GM12878 (cell line): ENCODE results near the gene C1QL4. TPM values are rescaled to one million over a fixed set of nuclear protein-coding genes. Genes with fewer than 3 reads are reported as not detected.

Source experiments
- ATAC-seq: fragments of 200-7000 bp; cut with Tn5 transposase; 3 replicates; pipeline ENCODE4 v1.9.1; 2020; ENCODE audit warnings: mild to moderate bottlenecking, moderate library complexity
- BruUV-seq: library from RNA; stranded (reverse); fragments of 400-500 nt; replicated peaks from 2 replicates; lab custom pipeline; 2021; lab: Mats Ljungman, UMichigan
- CTCF ChIA-PET: fragments of 300-600 bp; sonication (Branson Sonifier 250); formaldehyde crosslinking; extraction: SDS; loops from one replicate; lab custom pipeline; 2021; ENCODE audit warnings: inconsistent platforms; lab: Yijun Ruan, JAX
- POLR2A ChIA-PET: fragments of 350-600 bp; formaldehyde crosslinking; extraction: SDS; loops from one replicate; lab custom pipeline; 2021; ENCODE audit warnings: inconsistent platforms; lab: Charles Lee
- RAD21 ChIA-PET: fragments of 300-600 bp; sonication (Branson Sonifier 250); formaldehyde crosslinking; loops from one replicate; lab custom pipeline; 2023; ENCODE audit warnings: antibody characterized with exemption; ENCODE audit not compliant: unreplicated experiment; lab: Charles Lee
- SMC1A ChIA-PET: fragments of 300-600 bp; sonication (Branson Sonifier 250); formaldehyde crosslinking; loops from one replicate; lab custom pipeline; 2023; ENCODE audit not compliant: unreplicated experiment, uncharacterized antibody; lab: Charles Lee
- DNase-seq: peaks from one replicate; pipeline ENCODE4 v3.0.0-alpha.2; 2011; ENCODE audit warnings: low read depth, low spot score
- FAIRE-seq: peaks from 3 replicates; lab custom pipeline; 2011; peaks lifted over from hg19 to GRCh38; lab: Jason Lieb, UNC
- H2AFZ ChIP-seq: 2 replicates; pipeline ENCODE4 v1.6.0; 2011; ENCODE audit warnings: low read depth, low read length, control low read depth; ENCODE audit not compliant: control insufficient read depth
- H3K27ac ChIP-seq: 2 replicates; pipeline ENCODE4 v1.5.1; 2011; ENCODE audit warnings: control low read depth; ENCODE audit not compliant: control insufficient read depth, insufficient read depth
- H3K27me3 ChIP-seq, 2 experiments: replicated peaks in 1 of 2; 2 replicates each; pipeline versions ENCODE4 v1.6.0 to v1.6.1; 2011; ENCODE audit warnings: low read length in 1 of 2; ENCODE audit not compliant: control insufficient read depth in 2 of 2, insufficient read depth in 2 of 2
- H3K36me3 ChIP-seq, 2 experiments: 2 replicates each; pipeline ENCODE4 v1.5.1; 2011; ENCODE audit warnings: low read length in 1 of 2; ENCODE audit not compliant: control insufficient read depth in 2 of 2, insufficient read depth in 2 of 2
- H3K4me1 ChIP-seq: 2 replicates; pipeline ENCODE4 v1.6.1; 2011; ENCODE audit warnings: mild to moderate bottlenecking, low read length, moderate library complexity, mixed read lengths; ENCODE audit not compliant: control insufficient read depth, insufficient read depth
- H3K4me2 ChIP-seq: 2 replicates; pipeline ENCODE4 v1.6.0; 2011; ENCODE audit warnings: control low read depth; ENCODE audit not compliant: control insufficient read depth, insufficient read depth
- H3K4me3 ChIP-seq: fragments of 200-600 bp; sonication (generic); 2 replicates; pipeline ENCODE4 v1.5.1; 2016
- H3K79me2 ChIP-seq: 2 replicates; pipeline ENCODE4 v1.6.0; 2011; ENCODE audit warnings: low read length; ENCODE audit not compliant: control insufficient read depth, insufficient read depth
- H3K9ac ChIP-seq: 2 replicates; pipeline ENCODE4 v1.8.0; 2011; ENCODE audit warnings: low read length, control low read depth, mixed read lengths; ENCODE audit not compliant: control insufficient read depth, insufficient read depth
- H3K9me3 ChIP-seq: replicated peaks from 3 replicates; pipeline ENCODE4 v1.5.1; 2011; ENCODE audit warnings: mild to moderate bottlenecking, low read length; ENCODE audit not compliant: control insufficient read depth, insufficient read depth
- H4K20me1 ChIP-seq: 2 replicates; pipeline ENCODE4 v1.6.0; 2011; ENCODE audit not compliant: control insufficient read depth, insufficient read depth
- CREM ChIP-seq: IDR thresholded peaks from 2 replicates; pipeline ENCODE4 v1.6.1; 2014; ENCODE audit warnings: antibody characterized with exemption, low read depth
- EGR1 ChIP-seq, 2 experiments: IDR thresholded peaks; 1 replicate in 1 of 2; 2 replicates in 1 of 2; pipeline ENCODE4 v1.6.1; 2011 to 2012; ENCODE audit warnings: low read depth in 2 of 2, low read length in 2 of 2, borderline replicate concordance in 1 of 2, mild to moderate bottlenecking in 1 of 2, moderate library complexity in 1 of 2
- GATAD2B ChIP-seq: fragments of 450-650 bp; conservative IDR thresholded peaks from 2 replicates; pipeline ENCODE4 v1.6.1; 2017; ENCODE audit warnings: low read depth, mild to moderate bottlenecking, moderate library complexity
- HDAC2 ChIP-seq: fragments of 200-600 bp; sonication (generic); IDR thresholded peaks from 2 replicates; pipeline ENCODE4 v1.6.1; 2017
- LARP7 ChIP-seq: fragments of 450-650 bp; IDR thresholded peaks from 2 replicates; pipeline ENCODE4 v1.6.1; 2017; ENCODE audit warnings: mild to moderate bottlenecking
- PML ChIP-seq: IDR thresholded peaks from 2 replicates; pipeline ENCODE4 v1.6.1; 2012; ENCODE audit warnings: low read length, inconsistent platforms
- SIN3A ChIP-seq: IDR thresholded peaks from 2 replicates; pipeline ENCODE4 v1.6.1; 2012; ENCODE audit warnings: low read depth, low read length, improper control_type of control experiment
- SREBF1 ChIP-seq: IDR thresholded peaks from 2 replicates; pipeline ENCODE4 v1.6.1; 2012; ENCODE audit warnings: mild to moderate bottlenecking, low read length
- TAF1 ChIP-seq: IDR thresholded peaks from 2 replicates; pipeline ENCODE4 v1.6.1; 2011; ENCODE audit warnings: mild to moderate bottlenecking, low read depth, low read length, borderline replicate concordance
- ZNF217 ChIP-seq: fragments of 450-650 bp; IDR thresholded peaks from 2 replicates; pipeline ENCODE4 v1.6.1; 2017; ENCODE audit warnings: antibody characterized with exemption, mild to moderate bottlenecking
- WGBS: methylation state at CpG from one replicate; pipeline ENCODE4 v1.1.6; 2016; ENCODE audit warnings: low lambda C conversion rate; ENCODE audit not compliant: insufficient replicate concordance, insufficient coverage; ENCODE audit errors: missing lambda C conversion rate; 5-methylcytosine and 5-hydroxymethylcytosine counted together
- in situ Hi-C: fragments of 300-500 bp; cut with MboI; formaldehyde crosslinking; loops from 9 replicates; pipeline ENCODE4 v1.14.3; 2018; ENCODE audit warnings: mixed read lengths
- intact Hi-C: fragments of 100-400 bp; cut with micrococcal nuclease; formaldehyde crosslinking; loops from one replicate; pipeline ENCODE4 v1.14.2; 2022; ENCODE audit not compliant: unreplicated experiment
- polyA plus RNA-seq, 11 experiments: library from polyadenylated mRNA; depleted of rRNA in 4 of 11; unstranded in 6 of 11; stranded (reverse) in 5 of 11; fragments of >200 nt; fragmentation: Nextera tagmentation in 4 of 11; fragmentation: Illumina TruSeq in 1 of 11; extraction: Ambion mirVana in 4 of 11; extraction: Trizol in 1 of 11; gene quantifications; 1 replicate in 1 of 11; 2 replicates in 10 of 11; pipeline versions ENCODE4 v1.2.1 to v1.2.3, GENCODE V29; 2011 to 2016; ENCODE audit warnings: inconsistent platforms in 2 of 11, missing spikeins in 2 of 11, low read depth in 1 of 11
- total RNA-seq, 4 experiments: library from RNA; depleted of rRNA in 3 of 4; stranded (reverse); fragments of >200 nt in 3 of 4; fragmentation: Illumina TruSeq in 1 of 4; extraction: Trizol in 1 of 4; gene quantifications; 2 replicates each; pipeline versions ENCODE4 v1.2.1 to v1.2.3, GENCODE V29; 2013 to 2021
- TF ChIP-seq, protein P1 (sequence below): IDR thresholded peaks from 2 replicates; pipeline ENCODE4 v1.6.1; 2012; ENCODE audit warnings: low read depth, low read length, improper control_type of control experiment

The C1QL4 gene
- total and polyA plus RNA-seq, 10 of the 15 experiments (the other 5 are each of a cell fraction or from before 2014, with no cell fraction given) = 0.05 TPM; not detected in 9

DNA sequence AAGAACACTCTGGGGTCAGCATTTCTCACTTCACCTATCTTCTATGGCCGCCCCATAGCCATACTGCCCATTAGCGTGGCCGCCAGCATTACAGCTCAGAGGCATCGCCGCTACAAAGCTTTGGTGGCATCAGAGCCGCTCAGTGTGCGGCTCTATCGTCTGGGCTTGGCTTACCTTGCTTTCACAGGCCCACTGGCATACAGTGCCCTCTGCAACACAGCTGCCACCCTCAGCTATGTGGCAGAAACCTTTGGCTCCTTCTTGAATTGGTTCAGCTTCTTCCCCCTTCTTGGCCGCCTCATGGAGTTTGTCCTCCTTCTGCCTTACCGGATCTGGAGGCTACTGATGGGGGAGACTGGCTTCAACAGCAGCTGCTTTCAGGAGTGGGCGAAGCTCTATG lies 12.3 kb upstream of the C1QL4 start:
- ChIA-PET SMC1A (interaction anchor here (0.6 to 25.7 kb wide), 5 partner anchors 9 to 269 kb away, joined by 3 to 740 read pairs (median 9); no protein-coding TSS in a partner anchor), CTCF (interaction anchor here (0.8 to 9.5 kb wide), 11 partner anchors 9 to 232 kb away, joined by 3 to 231 read pairs (median 7); partner anchors contain the start of genes KCNH3, PRPH and TROAP), POLR2A (interaction anchor here (0.6 to 2.8 kb wide), 3 partner anchors 10 to 26 kb away, joined by 3 to 6 read pairs (median 3); partner anchors contain the start of gene TROAP), RAD21 (interaction anchor here (0.9 to 4.5 kb wide), 5 partner anchors 9 to 168 kb away, joined by 3 to 54 read pairs (median 4); no protein-coding TSS in a partner anchor)
- DNase-seq = no peak
- in situ Hi-C loops (no loop called here), intact Hi-C loops (no loop called here)
- TF ChIP-seq LARP7 (no peak), GATAD2B (no peak), PML (no peak), CREM (no peak), EGR1 (IDR thresholded peaks at IDR 0.05; ENCODE audit: borderline replicate concordance in 1 of 2, low read depth in 2 of 2, low read length in 2 of 2) (no peak), SREBF1 (no peak), HDAC2 (no peak), SIN3A (no peak), ZNF217 (no peak), TAF1 (no peak)
- TF ChIP-seq, protein P1, sequence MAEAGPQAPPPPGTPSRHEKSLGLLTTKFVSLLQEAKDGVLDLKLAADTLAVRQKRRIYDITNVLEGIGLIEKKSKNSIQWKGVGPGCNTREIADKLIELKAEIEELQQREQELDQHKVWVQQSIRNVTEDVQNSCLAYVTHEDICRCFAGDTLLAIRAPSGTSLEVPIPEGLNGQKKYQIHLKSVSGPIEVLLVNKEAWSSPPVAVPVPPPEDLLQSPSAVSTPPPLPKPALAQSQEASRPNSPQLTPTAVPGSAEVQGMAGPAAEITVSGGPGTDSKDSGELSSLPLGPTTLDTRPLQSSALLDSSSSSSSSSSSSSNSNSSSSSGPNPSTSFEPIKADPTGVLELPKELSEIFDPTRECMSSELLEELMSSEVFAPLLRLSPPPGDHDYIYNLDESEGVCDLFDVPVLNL = no peak
- H3K36me3 ChIP-seq = no peaks in the 10 kb centered on the region
- H3K9me3 ChIP-seq = no peaks in the 10 kb centered on the region
- H3K4me3 ChIP-seq = no peak overlapping the region
- no peak overlapping the region for H3K27ac ChIP-seq
- H3K27me3 ChIP-seq = peaks cover 8 to 20% of the 10 kb centered on the region in 2 experiments
- H3K4me2 ChIP-seq = no peak overlapping the region
- no peaks in the 10 kb centered on the region; the same call in 1 of the 2 replicates for H4K20me1 ChIP-seq
- no peak overlapping the region for H3K9ac ChIP-seq
- peaks cover 21% of the 10 kb centered on the region for H3K4me1 ChIP-seq
- no peak for ATAC-seq
- H2AFZ ChIP-seq = no peak overlapping the region
- H3K79me2 ChIP-seq = no peaks in the 10 kb centered on the region
- WGBS = 58% methylated on average over 11 of the region's 11 CpGs
- no peak for FAIRE-seq
- BruUV-seq = no TSS peak
